HG02798 (cell line): ENCODE data around the gene PTPRN2.
A peak's percentile ranks its signal among the peaks of the same experiment; 100 is the strongest.

Source experiments
- ATAC-seq: cut with Tn5 transposase; IDR thresholded peaks from one replicate; pipeline ENCODE4 v1.9.1; 2021; ENCODE audit warnings: mild to moderate bottlenecking; ENCODE audit not compliant: unreplicated experiment, poor library complexity

The PTPRN2 gene

GRCh38 chr7:158558816-158559215 lies 28.8 kb downstream of the PTPRN2 start:
- no peak for ATAC-seq

DNA sequence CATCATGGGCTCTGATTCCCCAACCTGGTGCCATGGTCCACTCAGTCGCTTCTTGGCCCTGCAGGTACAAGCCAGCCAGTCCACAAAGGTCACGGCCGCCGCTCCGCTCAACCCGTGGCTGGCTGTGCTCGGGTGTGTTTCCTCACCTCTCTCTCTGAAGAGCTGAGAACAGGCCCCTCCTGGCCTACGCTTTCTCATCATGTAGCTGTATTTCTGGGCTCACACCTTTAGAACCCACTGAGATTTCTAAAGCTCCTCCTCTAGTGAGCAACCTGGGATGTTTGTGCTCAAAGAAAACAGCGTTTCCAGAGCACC lies 30.2 kb downstream of the PTPRN2 start:
- ATAC-seq = no peak

GRCh38 chr7:158556721-158557440 lies 30.7 kb downstream of the PTPRN2 start:
- no peak for ATAC-seq

DNA sequence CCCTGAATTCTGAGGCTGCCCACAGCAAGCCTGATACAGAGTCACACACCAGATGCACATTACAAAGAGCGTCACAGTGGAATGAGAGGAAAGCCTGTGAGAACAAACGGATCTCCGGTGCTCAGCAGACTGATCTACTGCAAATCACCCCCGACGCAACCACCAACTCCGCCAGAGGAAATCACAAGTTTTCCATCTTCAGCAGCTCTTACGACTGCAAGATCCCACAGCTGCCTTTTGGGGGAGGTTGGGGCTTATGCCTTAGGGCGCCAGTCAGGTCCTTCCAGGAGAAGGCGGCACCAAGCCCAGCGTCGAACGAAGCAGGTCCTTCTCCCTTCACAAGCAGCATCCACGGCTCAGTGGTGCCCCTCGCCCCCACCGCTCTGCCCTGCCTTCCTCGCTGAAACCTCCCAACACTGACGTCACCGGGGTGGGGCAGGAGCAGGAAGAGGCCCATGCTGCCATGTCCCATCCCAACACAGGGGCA lies 32.5 kb downstream of the PTPRN2 start:
- no peak for ATAC-seq

GRCh38 chr7:158550886-158551452 lies 36.7 kb downstream of the PTPRN2 start:
- ATAC-seq = no peak

DNA sequence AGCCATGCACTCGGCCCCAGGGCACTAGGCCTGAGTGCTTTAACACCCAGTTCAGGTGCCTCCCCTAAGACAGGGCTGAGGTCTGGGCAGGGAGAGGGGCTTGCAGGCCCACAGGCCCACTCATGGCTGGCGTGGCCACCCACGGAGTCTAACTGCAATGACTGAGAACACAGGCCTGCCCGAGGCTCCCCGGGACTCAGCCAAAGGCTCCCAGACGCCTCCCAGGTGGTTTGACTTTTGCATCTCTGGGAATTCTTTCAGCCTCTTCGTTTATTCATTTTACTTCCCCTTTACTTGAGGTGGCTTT lies 37.3 kb downstream of the PTPRN2 start:
- ATAC-seq = no peak

DNA sequence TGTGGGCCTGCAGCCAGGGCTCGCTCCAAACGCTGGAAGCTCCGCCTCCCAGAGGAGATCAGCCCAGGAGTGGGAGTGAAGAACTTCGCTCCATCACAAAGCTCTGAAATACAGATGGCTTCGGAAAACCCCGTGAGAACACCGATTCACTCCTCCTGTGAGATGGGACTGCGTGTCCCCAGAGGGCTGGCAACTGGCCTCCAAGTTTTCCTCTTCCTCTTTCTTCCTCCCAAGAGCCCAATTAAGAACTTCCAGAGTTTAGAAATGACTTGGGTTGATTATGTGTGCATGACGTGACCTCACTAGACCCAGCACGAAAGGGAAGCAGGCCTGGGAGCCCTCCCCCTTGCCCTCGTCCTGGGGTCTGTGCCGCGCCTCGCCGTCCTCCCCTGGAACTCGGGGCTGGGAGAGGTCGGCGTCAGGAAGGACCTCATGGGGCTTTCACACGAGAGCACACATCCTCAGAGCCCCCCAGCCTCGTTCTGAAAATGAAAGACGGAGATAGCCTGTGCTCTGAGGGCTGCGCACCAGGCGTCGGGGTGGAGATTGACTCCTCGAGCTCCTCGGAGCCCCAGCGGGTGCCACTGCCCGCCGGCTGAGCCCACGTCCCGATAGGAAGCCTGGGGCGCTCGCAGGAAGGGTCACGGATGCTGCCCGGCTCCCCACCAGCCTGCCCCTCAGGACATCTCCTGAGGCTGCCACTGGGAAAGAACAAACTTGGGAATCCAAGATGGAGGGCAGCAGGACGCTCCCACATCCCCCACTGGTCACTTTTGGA lies 37.8 kb downstream of the PTPRN2 start:
- ATAC-seq = no peak

GRCh38 chr7:158549176-158549615 lies 38.4 kb downstream of the PTPRN2 start:
- ATAC-seq = no peak

DNA sequence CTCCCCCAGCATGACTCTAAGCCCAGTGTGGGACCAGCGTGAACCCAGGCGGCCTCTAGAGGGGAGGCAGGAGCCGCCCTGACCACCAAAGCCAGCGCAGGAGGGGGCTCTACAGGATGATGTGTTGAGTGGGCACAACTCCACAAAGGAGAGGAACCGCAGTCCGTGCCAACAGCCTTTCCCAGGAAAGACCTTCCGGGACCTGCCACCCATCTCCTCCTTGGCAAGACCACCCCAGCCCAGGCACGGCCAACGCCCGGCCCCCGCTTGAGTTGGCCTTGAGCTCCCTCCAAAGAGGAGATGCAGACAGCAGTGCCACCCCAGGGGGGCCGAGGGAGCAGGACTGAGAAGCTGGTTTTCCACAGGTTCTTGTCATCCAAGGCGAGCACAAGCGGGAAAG lies 38.9 kb downstream of the PTPRN2 start:
- ATAC-seq = no peak

- ATAC-seq = no peak
Measured at GRCh38 chr7:158547817-158548216, 39.8 kb downstream of the PTPRN2 start.

GRCh38 chr7:158546626-158547025 lies 41.0 kb downstream of the PTPRN2 start:
- no peak for ATAC-seq

GRCh38 chr7:158546214-158546613 lies 41.4 kb downstream of the PTPRN2 start:
- ATAC-seq = no peak

DNA sequence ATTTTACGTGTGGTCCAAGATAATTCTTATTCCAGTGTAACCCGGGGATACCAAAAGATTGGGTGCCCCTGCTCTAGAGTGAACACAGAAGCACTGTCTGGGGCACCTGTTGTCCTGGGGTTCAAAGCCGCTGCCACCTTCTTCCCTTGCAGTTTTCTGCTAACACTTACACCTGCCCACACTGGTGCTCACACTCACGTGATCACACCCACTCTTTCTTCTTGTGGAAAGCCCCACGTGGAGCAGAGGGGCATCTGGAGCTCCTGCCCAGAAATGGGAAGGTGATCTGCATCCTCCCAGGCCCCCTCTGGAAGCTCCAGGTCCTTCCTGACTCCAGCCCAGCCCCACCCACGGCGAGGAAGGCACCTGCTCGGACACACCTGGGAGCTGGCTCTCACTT lies 42.9 kb downstream of the PTPRN2 start:
- no peak for ATAC-seq

- ATAC-seq = no peak
Measured at GRCh38 chr7:158543840-158544239, 43.8 kb downstream of the PTPRN2 start.

- ATAC-seq = no peak
Measured at GRCh38 chr7:158542651-158543566, 44.7 kb downstream of the PTPRN2 start.

DNA sequence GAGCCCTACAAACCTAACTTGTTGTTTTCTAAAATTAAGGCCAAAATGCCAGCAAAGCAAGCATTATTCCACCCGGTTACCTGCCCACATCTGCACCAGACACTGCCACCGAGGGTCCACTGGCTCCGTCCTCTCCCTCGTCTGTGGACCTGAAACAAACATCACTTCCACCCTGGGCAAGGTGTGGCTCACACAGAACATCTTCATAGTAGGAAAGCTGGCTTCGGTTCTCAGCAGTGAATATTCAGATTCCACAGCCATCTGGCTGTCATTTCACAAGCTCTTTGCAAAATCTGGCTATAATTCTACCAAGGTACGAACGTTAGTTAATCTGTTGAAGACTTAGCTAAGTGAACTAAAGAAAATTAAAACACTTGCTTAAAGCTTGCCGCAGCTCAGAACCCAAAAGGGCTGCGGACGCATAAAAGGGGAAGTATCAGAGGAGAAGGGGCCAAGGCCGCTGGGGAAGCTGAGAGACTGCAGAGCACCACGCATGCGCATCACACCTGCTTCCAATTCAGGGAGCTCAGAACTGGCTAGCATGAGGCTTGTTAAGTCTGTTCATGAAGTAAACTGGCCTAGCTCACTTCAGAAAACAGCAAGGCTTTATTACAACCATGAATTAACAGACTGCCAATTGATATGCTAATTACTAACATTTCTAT lies 46.1 kb downstream of the PTPRN2 start:
- ATAC-seq = peak; percentile 62

GRCh38 chr7:158539711-158540146 lies 47.9 kb downstream of the PTPRN2 start:
- ATAC-seq = no peak

DNA sequence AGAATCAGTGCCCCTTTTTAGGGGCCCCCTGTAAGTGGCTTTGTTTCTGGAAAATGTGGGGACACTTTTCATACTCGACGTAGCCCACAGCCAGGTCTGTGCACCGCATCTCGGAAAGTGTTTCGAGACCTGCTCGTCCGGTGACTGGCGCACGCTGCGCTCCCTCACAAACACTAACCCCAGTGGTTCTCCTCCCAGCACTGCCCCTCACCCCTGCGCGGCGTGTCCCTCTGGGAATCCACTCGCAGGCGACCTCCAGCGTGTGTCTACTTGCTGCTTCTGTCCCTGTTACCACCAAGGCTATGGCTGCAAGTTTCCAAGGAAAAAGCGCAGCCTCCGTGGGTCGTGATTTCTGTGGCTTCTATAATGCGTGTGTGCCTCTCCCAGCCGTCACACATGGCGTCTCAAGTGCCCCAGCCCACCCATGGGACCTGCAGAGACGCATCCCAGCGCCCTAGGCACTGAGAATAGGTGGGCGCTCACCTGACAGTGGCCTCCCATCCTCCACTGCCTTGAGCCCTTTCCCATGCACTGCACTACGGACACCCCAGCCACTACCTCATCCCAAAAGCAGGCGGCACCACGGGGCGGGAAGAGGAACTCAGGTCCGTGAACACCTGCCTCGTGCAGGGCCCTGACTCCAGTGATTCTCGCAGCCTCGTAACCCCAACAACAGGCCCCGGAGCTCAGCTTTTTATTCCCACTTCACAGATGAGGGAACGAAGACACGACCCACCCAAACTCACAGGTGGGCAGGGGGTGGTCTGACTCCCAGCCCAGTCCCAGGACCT lies 49.3 kb downstream of the PTPRN2 start:
- no peak for ATAC-seq

- no peak for ATAC-seq
Measured at GRCh38 chr7:158537516-158537882, 50.1 kb downstream of the PTPRN2 start.
